Activated T-helper 2 cell treated with anti-CD3 and anti-CD28 coated beads, Interferon-gamma antibody, Interleukin-2, Interleukin-4, amounts not matched to agents 10 μg/mL and 5 μg/mL and 100 μg/mL, durations not matched to agents 14 hours and 24 hours and 36 hours (primary cell): ENCODE measurements around the gene SF3B2. TPM values are rescaled to one million over a fixed set of nuclear protein-coding genes. Genes with fewer than 3 reads are reported as not detected.
"Not testable (repeated sequence)": the region's sequence is repeated elsewhere in the genome, so short reads cannot be mapped to it uniquely, and the experiment has no call there.

Source experiments
- DNase-seq: peaks from one replicate; pipeline ENCODE4 v3.0.0; 2021; ENCODE audit warnings: low spot score
- H3K27ac Mint-ChIP-seq: one replicate; pipeline ENCODE4 v1.8.0; 2021; ENCODE audit warnings: mixed read lengths
- H3K27me3 Mint-ChIP-seq: one replicate; pipeline ENCODE4 v1.8.0; 2021; ENCODE audit warnings: low read depth, mixed read lengths
- H3K36me3 Mint-ChIP-seq: one replicate; pipeline ENCODE4 v1.8.0; 2021; ENCODE audit warnings: low read depth, mixed read lengths
- H3K4me1 Mint-ChIP-seq: one replicate; pipeline ENCODE4 v1.8.0; 2021; ENCODE audit warnings: low read depth, mixed read lengths
- H3K4me3 Mint-ChIP-seq: one replicate; pipeline ENCODE4 v1.8.0; 2021; ENCODE audit warnings: low read depth, mild to moderate bottlenecking, moderate library complexity, mixed read lengths
- H3K9me3 Mint-ChIP-seq: one replicate; pipeline ENCODE4 v1.8.0; 2021; ENCODE audit warnings: mixed read lengths
- intact Hi-C: fragments of 100-400 bp; cut with micrococcal nuclease; formaldehyde crosslinking; loops from one replicate; pipeline ENCODE4 v1.15.1; 2023
- total RNA-seq: library from RNA; stranded (reverse); gene quantifications from 2 replicates; pipeline ENCODE4 v1.2.3, GENCODE V29; 2022

The SF3B2 gene
- total RNA-seq, 1 donor from 2014 or later, result 268 TPM

DNA sequence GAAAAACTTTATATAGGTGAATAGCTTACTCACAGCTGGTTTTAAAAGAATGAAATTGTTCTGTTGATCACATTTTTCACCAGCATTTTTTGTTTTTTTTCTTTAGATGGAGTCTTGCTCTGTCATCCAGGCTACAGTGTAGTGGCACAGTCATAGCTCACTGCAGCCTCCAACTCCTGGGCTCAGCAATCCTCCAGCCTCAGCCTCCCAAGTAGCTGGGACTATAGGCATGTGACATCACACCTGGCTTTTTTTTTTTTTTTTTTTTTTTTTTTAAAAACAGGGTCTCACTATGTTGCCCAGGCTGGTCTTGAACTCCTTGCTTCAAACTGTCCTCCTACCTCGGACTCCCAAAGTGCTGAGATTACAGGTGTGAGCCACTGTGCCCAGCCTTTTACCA is 21.5 kb downstream of the SF3B2 start:
- H3K9me3 Mint-ChIP-seq, result no peaks in the 10 kb centered on the region
- H3K4me1 Mint-ChIP-seq, result peaks cover 48% of the 10 kb centered on the region
- H3K27me3 Mint-ChIP-seq, result no peaks in the 10 kb centered on the region
- intact Hi-C loops, result loop anchor here (5.0 kb wide), 1 partner anchor 34 kb away; no protein-coding TSS in a partner anchor
- no peak overlapping the region for H3K4me3 Mint-ChIP-seq
- no peak for DNase-seq
- peaks cover 66% of the 10 kb centered on the region for H3K36me3 Mint-ChIP-seq
- no peak overlapping the region for H3K27ac Mint-ChIP-seq

DNA sequence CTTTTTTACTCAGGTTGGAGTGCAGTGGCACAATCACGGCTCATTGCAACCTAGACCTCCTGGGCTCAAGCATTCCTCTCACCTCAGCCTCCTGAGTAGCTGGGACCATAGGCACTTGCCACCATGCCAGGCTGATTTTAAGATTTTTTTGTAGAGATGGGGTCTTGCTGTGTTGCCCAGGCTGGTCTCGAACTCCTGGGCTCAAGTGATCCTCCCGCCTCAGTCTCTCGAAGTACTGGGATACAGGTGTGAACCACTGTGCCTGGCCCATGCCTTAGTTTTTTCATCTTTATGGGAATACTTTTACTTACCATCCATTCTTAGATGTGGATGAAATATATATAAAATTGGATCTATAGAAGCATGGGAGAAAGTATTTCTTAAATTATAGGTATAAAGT is 23.1 kb downstream of the SF3B2 start:
- Mint-ChIP-seq H3K36me3 (peaks cover 68% of the 10 kb centered on the region), H3K9me3 (no peaks in the 10 kb centered on the region), H3K4me1 (peaks cover 53% of the 10 kb centered on the region), H3K27ac (no peak overlapping the region), H3K4me3 (no peak overlapping the region), H3K27me3 (no peaks in the 10 kb centered on the region)
- DNase-seq, result no peak
- intact Hi-C loops, result no loop called here

DNA sequence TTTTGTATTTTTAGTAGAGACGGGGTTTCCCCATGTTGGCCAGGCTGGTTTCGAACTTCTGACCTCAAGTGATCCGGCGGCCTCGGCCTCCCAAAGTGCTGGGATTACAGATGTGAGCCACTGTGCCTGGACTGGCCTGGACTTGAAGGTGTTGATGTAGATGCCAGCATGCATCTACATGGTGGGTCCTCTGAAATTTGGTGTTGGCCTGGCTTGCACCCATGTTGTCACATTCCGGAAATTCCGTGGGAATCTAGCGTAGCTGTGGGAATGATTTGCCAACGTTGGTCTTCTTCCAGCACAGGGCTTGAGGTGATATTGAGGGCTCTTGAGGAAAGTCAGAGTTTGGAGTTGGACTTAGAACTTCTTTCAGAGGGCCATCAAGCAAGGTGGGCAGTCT is 24.4 kb downstream of the SF3B2 start:
- H3K4me3 Mint-ChIP-seq, result no peak overlapping the region
- H3K27ac Mint-ChIP-seq, result no peak overlapping the region
- H3K9me3 Mint-ChIP-seq, result no peaks in the 10 kb centered on the region
- intact Hi-C loops, result no loop called here
- peaks cover 65% of the 10 kb centered on the region for H3K36me3 Mint-ChIP-seq
- no peak for DNase-seq
- H3K4me1 Mint-ChIP-seq, result peaks cover 59% of the 10 kb centered on the region
- H3K27me3 Mint-ChIP-seq, result no peaks in the 10 kb centered on the region

DNA sequence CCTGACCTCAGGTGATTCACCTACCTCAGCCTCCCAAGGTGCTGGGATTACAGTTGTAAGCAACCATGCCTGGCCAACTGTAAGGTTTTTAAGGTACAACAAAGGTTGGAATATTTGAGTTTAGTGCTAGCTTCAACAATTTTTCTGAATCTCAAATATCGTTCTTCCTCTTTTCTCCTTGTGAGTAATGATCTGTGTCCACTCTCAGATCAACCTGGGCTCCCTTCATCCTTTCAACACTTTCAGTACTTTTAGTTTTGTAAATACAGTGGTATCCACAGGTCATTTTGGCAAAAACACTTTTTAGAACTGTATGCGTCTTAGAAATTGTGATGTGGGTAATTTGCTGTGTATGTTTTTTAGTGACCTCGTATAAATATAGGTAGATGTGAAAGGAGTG is 25.8 kb downstream of the SF3B2 start:
- Mint-ChIP-seq H3K4me1 (peaks cover 53% of the 10 kb centered on the region), H3K27me3 (no peaks in the 10 kb centered on the region), H3K9me3 (no peaks in the 10 kb centered on the region), H3K27ac (peak overlapping the region; percentile 62), H3K4me3 (no peak overlapping the region), H3K36me3 (peaks cover 54% of the 10 kb centered on the region)
- no peak for DNase-seq
- intact Hi-C loops, result no loop called here

DNA sequence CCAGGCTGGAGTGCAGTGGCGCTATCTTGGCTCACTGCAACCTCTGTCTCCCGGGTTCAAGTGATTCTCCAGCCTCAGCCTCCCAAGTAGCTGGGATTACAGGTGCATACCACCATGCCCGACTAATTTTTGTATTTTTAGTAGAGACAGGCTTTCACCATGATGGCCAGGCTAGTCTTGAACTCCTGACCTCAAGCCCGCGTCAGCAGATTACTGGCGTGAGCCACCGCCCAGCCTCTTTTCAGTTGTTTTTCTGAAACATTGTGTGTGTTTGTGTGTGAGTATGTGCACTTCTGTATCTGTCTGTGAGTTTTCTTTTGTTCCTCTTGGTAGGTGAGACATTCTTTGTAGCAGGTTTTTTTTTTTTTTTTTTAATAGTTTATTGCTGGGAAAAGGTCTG is 26.8 kb downstream of the SF3B2 start:
- Mint-ChIP-seq H3K4me1 (peaks cover 57% of the 10 kb centered on the region), H3K27ac (peak overlapping the region; percentile 61), H3K36me3 (peaks cover 47% of the 10 kb centered on the region)
- DNase-seq, H3K9me3 Mint-ChIP-seq, H3K4me3 Mint-ChIP-seq, H3K27me3 Mint-ChIP-seq, intact Hi-C loops: not testable (repeated sequence)

DNA sequence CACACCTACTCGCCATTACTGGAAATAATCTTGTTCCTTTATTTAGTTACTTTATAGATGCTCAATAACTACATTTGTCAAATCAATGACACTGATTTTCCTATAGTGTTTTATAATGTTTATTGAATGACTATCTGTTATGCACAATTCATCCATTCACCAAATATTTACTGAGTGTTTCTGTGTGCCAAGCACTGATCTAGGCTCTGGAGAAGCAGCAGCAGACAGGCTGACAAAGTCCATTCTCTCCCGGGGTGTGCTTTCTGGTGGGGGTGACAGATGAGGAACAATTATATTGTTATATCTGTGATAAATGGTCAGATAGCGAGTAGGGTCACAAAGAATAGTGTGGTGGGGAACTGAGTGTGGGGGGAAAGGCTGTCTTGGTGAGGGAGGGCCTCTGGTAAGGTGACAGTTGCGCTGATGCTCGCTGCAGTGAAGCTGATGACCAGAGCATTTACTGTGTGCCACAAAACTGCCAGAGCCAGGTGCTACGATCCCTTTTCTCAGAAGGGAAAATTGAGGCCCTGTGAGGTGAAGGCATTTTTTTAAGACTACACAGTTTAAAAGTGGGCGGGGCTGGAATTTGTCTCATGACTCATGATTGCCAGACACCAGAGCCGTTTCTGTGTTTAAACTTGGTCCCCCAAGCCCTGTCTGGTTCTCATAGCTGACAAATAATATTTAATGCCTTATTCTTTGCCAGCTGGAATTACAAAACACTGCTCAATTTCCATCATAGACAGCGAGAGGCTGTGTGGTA is 28.1 kb downstream of the SF3B2 start:
- Mint-ChIP-seq H3K27me3 (no peaks in the 10 kb centered on the region), H3K9me3 (no peaks in the 10 kb centered on the region), H3K27ac (peak overlapping the region; percentile 97), H3K36me3 (peaks cover 40% of the 10 kb centered on the region), H3K4me3 (peak overlapping the region; percentile 55), H3K4me1 (peaks cover 59% of the 10 kb centered on the region)
- peak; percentile 38 for DNase-seq
- intact Hi-C loops, result loop anchor here (1.0 to 2.0 kb wide), 4 partner anchors 9 to 55 kb away; no protein-coding TSS in a partner anchor

GRCh38 chr11:66081505-66081904 is 29.3 kb downstream of the SF3B2 start:
- intact Hi-C loops, result loop anchor here (2.0 kb wide), 2 partner anchors 19 to 53 kb away; no protein-coding TSS in a partner anchor
- no peaks in the 10 kb centered on the region for H3K9me3 Mint-ChIP-seq

DNA sequence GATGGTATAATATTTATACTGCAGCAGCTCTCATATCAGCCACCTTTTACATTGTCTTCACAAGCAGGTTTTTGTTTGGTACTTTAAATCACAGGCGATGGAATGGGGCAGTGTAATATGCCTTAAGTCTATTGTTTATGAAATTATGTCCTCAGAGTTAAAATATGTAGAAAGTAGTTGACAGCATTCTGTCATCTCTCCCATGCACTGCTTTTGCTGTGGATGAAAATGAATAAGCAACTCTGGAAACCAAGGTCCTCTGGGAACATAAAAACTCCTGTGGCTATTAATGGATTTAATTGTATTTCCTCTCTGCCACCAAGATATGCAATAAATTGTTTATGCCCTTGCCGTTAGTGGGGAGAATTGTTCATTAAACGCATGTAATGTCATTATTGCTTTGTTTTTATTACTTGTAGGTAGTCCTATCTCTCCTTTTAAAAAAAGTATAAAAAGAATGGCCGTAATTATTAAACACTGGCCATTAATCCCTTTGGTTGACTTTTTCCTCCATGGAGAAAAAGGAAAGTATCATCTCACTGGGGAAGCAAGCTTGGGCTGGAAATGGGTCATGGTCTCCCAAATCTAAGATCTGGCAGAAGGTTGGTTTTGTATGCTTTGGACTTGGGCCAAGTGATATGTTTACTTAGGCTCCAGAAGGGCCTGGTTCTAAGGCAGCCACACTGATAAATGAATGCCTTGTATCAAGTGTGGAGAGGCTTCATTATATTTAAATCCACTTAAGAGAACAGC is 31.0 kb downstream of the SF3B2 start:
- Mint-ChIP-seq H3K4me1 (peaks cover 57% of the 10 kb centered on the region), H3K27ac (no peak overlapping the region), H3K9me3 (no peaks in the 10 kb centered on the region), H3K36me3 (peaks cover 24% of the 10 kb centered on the region), H3K27me3 (no peaks in the 10 kb centered on the region), H3K4me3 (no peak overlapping the region)
- intact Hi-C loops, result no loop called here
- no peak for DNase-seq

More at GRCh38 chr11:66081505-66081904, 29.3 kb downstream of the SF3B2 start:
- Mint-ChIP-seq H3K4me3 (peak overlapping the region; percentile 83), H3K27ac (peak overlapping the region; percentile 97), H3K36me3 (peaks cover 32% of the 10 kb centered on the region), H3K27me3 (no peaks in the 10 kb centered on the region), H3K4me1 (peaks cover 59% of the 10 kb centered on the region)
- DNase-seq, result peak; percentile 67

GRCh38 chr11:66083767-66084166 is 31.6 kb downstream of the SF3B2 start:
- intact Hi-C loops, result no loop called here
- peaks cover 57% of the 10 kb centered on the region for H3K4me1 Mint-ChIP-seq
- H3K9me3 Mint-ChIP-seq, result no peaks in the 10 kb centered on the region
- no peaks in the 10 kb centered on the region for H3K27me3 Mint-ChIP-seq
- H3K36me3 Mint-ChIP-seq, result peaks cover 22% of the 10 kb centered on the region
- H3K27ac Mint-ChIP-seq, result no peak overlapping the region
- DNase-seq, result no peak
- H3K4me3 Mint-ChIP-seq, result no peak overlapping the region

- H3K27me3 Mint-ChIP-seq, result no peaks in the 10 kb centered on the region
- no peaks in the 10 kb centered on the region for H3K9me3 Mint-ChIP-seq
- H3K4me3 Mint-ChIP-seq, result no peak overlapping the region
- H3K36me3 Mint-ChIP-seq, result peaks cover 23% of the 10 kb centered on the region
- no peak for DNase-seq
- peak overlapping the region; percentile 1 for H3K27ac Mint-ChIP-seq
- intact Hi-C loops, result no loop called here
- peaks cover 47% of the 10 kb centered on the region for H3K4me1 Mint-ChIP-seq
These were observed 32.8 kb downstream of the SF3B2 start for GRCh38 chr11:66084821-66085475.

DNA sequence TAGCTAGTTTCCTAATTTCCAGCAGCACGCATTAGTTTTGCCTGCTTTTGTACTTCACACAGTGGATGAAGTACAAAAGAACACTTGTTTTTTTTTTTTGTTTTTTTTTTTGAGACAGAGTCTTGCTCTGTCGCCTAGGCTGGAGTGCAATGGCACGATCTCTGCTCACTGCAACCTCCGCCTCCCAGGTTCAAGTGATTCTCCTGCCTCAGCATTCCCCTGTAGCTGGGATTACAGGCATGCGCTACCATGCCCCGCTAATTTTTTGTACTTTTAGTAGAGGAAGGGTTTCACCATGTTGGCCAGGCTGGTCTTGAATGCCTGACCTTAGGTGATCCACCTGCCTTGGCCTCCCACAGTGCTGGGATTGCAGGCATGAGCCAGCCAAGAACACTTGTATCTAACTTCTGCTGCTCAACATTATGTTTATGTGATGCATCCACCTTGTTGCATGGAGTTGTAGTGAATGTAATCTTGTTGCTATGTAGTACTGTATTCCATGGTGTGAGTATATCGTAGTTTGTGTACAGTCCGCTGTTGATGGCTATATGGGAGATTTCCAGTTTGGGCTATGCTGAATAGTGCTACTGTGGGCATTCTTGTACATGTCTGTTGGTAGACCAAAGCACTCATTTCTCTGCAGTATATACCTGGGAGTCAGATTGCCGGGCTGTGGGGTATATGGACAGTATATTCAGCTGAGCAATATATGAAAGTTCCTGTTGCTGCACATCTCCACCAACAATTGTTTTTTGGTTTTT is 35.2 kb downstream of the SF3B2 start:
- Mint-ChIP-seq H3K4me1 (peaks cover 24% of the 10 kb centered on the region), H3K36me3 (peaks cover 36% of the 10 kb centered on the region), H3K27me3 (no peaks in the 10 kb centered on the region), H3K27ac (no peak overlapping the region), H3K9me3 (no peaks in the 10 kb centered on the region), H3K4me3 (no peak overlapping the region)
- DNase-seq, result no peak
- intact Hi-C loops, result no loop called here

DNA sequence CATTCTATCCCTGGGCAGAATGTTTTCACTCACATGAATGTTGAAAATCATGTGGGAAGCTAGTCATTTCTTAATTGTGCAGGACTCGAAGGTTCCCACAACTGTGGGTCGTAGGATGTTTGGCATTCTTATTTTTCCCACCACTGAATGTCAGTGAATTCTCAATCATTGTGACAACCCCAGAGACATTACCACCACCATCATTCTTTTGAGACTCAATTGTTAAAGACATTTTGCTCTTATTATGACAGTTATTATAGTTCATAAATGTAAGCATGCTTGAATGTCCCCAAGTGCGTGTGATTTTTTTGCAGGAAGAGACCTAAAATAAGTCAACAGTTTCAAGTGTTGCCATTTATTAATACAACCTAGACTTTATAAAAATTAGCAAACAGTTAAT is 36.9 kb downstream of the SF3B2 start:
- H3K9me3 Mint-ChIP-seq, result no peaks in the 10 kb centered on the region
- peaks cover 45% of the 10 kb centered on the region for H3K36me3 Mint-ChIP-seq
- H3K4me1 Mint-ChIP-seq, result peaks cover 13% of the 10 kb centered on the region
- H3K27ac Mint-ChIP-seq, result no peak overlapping the region
- DNase-seq, result no peak
- intact Hi-C loops, result no loop called here
- H3K27me3 Mint-ChIP-seq, result no peaks in the 10 kb centered on the region
- no peak overlapping the region for H3K4me3 Mint-ChIP-seq
